ENCODE measurements around the gene CHD3.

DNA sequence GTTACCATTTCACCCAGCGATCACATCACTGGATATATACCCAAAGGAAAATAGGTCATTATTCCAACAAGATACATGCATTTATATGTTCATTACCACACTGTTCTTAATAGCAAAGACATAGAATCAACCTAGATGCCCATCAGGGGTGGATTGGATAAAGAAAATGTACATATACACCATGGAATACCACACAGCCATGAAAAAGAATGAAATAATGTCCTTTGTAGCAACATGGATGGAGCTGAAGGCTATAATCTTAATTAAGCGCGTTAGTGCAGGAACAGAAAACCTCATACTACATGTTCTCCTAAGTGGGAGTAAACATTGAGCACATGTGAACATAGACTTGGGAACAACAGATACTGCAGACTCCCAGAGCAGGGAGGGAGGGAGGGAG lies 62.0 kb downstream of the CHD3 start:
- TF ChIP-seq, protein P1, sequence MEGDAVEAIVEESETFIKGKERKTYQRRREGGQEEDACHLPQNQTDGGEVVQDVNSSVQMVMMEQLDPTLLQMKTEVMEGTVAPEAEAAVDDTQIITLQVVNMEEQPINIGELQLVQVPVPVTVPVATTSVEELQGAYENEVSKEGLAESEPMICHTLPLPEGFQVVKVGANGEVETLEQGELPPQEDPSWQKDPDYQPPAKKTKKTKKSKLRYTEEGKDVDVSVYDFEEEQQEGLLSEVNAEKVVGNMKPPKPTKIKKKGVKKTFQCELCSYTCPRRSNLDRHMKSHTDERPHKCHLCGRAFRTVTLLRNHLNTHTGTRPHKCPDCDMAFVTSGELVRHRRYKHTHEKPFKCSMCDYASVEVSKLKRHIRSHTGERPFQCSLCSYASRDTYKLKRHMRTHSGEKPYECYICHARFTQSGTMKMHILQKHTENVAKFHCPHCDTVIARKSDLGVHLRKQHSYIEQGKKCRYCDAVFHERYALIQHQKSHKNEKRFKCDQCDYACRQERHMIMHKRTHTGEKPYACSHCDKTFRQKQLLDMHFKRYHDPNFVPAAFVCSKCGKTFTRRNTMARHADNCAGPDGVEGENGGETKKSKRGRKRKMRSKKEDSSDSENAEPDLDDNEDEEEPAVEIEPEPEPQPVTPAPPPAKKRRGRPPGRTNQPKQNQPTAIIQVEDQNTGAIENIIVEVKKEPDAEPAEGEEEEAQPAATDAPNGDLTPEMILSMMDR (IDR thresholded peaks at IDR 0.05) = no peak
- no peak for TF ChIP-seq POLR2A (IDR thresholded peaks at IDR 0.05)

Data from thyroid gland (tissue), 4 donors.